Activated CD8-positive, alpha-beta memory T cell treated with anti-CD3 and anti-CD28 coated beads for 48 hours (primary cell): Measurements from ENCODE around the gene ZFYVE21.
"Not testable (repeated sequence)": the region's sequence is repeated elsewhere in the genome, so short reads cannot be mapped to it uniquely, and the experiment has no call there.

Experiments
- DNase-seq, 3 experiments: peaks; one replicate each; pipeline ENCODE4 v3.0.0-alpha.2; 2020; ENCODE audit warnings: low read depth in 2 of 3, low spot score in 2 of 3

Gene ZFYVE21

GRCh38 chr14:103762036-103762435, 46.4 kb downstream of the ZFYVE21 start:
- no peak for DNase-seq

- DNase-seq: no peak
Measured at GRCh38 chr14:103762541-103762940, 46.9 kb downstream of the ZFYVE21 start.

- DNase-seq: no peak
Measured at GRCh38 chr14:103763730-103764488, 48.3 kb downstream of the ZFYVE21 start.

- no peak for DNase-seq
Measured at GRCh38 chr14:103765526-103765925, 49.9 kb downstream of the ZFYVE21 start.

- DNase-seq: no peak
Measured at GRCh38 chr14:103767336-103767894, 51.8 kb downstream of the ZFYVE21 start.

GRCh38 chr14:103770500-103770899, 54.9 kb downstream of the ZFYVE21 start:
- DNase-seq: no peak

GRCh38 chr14:103770902-103771301, 55.3 kb downstream of the ZFYVE21 start:
- DNase-seq: no peak

- no peak for DNase-seq
Measured at GRCh38 chr14:103772078-103772712, 56.6 kb downstream of the ZFYVE21 start.

- DNase-seq: no peak
Measured at GRCh38 chr14:103773521-103773920, 57.9 kb downstream of the ZFYVE21 start.

GRCh38 chr14:103775506-103775905, 59.9 kb downstream of the ZFYVE21 start:
- DNase-seq: no peak

GRCh38 chr14:103776319-103776718, 60.7 kb downstream of the ZFYVE21 start:
- DNase-seq: not testable (repeated sequence)

GRCh38 chr14:103782376-103782775, 66.8 kb downstream of the ZFYVE21 start:
- no peak for DNase-seq
